GM12891 (cell line): ENCODE results near the gene SKA2.

Experiments
- DNase-seq: peaks from one replicate; pipeline ENCODE4 v3.0.0; 2011; ENCODE audit warnings: low spot score; ENCODE audit not compliant: insufficient read length
- FAIRE-seq: peaks from 2 replicates; lab custom pipeline; 2011; peaks lifted over from hg19 to GRCh38; lab: Jason Lieb, UNC
- PAX5 ChIP-seq: IDR thresholded peaks from 2 replicates; pipeline ENCODE4 v1.6.1; 2011; ENCODE audit warnings: low read length, moderate library complexity, mild to moderate bottlenecking; ENCODE audit not compliant: insufficient read depth, severe bottlenecking
- POLR2A ChIP-seq: IDR thresholded peaks from 2 replicates; pipeline ENCODE4 v1.6.1; 2011; ENCODE audit warnings: low read depth, low read length, control low read depth
- POLR2AphosphoS5 ChIP-seq: IDR thresholded peaks from 2 replicates; pipeline ENCODE4 v1.6.1; 2011; ENCODE audit warnings: low read depth, low read length, control low read depth
- POU2F2 ChIP-seq: IDR thresholded peaks from 2 replicates; pipeline ENCODE4 v1.6.1; 2011; ENCODE audit warnings: low read depth, mild to moderate bottlenecking, control low read depth, low read length, moderate library complexity
- SPI1 ChIP-seq: IDR thresholded peaks from 2 replicates; pipeline ENCODE4 v1.6.1; 2011; ENCODE audit warnings: low read depth, low read length, control low read depth
- TAF1 ChIP-seq: IDR thresholded peaks from 2 replicates; pipeline ENCODE4 v1.6.1; 2011; ENCODE audit warnings: low read depth, low read length, control low read depth

SKA2 gene

GRCh38 chr17:59131131-59131530 lies 23.9 kb downstream of the SKA2 start:
- TF ChIP-seq TAF1, result no peak
- TF ChIP-seq SPI1, result no peak
- TF ChIP-seq POLR2AphosphoS5, result no peak
- TF ChIP-seq POLR2A, result no peak
- TF ChIP-seq PAX5, result no peak
- no peak for TF ChIP-seq POU2F2
- FAIRE-seq (no peak), DNase-seq (no peak)

- TF ChIP-seq TAF1 (no peak), SPI1 (no peak), POLR2A (no peak), POLR2AphosphoS5 (no peak), POU2F2 (no peak), PAX5 (no peak)
- DNase-seq (no peak), FAIRE-seq (no peak)
Observed at GRCh38 chr17:59129814-59130213, 25.2 kb downstream of the SKA2 start.

GRCh38 chr17:59126809-59127417 lies 28.1 kb downstream of the SKA2 start:
- DNase-seq (no peak), FAIRE-seq (no peak)
- TF ChIP-seq SPI1 (no peak), TAF1 (no peak), PAX5 (no peak)

DNA sequence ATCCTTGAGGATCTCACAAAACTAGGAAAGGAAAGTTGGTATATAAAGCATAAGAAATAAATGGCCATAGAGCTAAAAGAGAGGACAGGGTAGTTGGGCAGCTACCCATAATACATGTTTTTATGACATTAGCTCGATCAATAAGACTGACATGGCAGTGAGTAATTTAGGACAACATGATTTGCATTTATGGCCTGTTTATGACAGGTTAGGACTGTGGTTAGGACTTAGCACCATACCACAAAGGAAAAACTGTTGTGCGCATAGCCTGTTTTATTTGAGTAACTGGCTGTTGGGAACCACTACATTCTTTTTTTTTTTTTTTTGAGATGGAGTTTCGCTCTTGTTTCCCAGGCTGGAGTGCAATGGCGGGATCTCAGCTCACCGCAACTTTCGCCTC lies 30.3 kb downstream of the SKA2 start:
- no peak for FAIRE-seq
- no peak for DNase-seq
- TF ChIP-seq TAF1 (no peak), POU2F2 (no peak), POLR2A (no peak), POLR2AphosphoS5 (no peak), SPI1 (no peak), PAX5 (no peak)

DNA sequence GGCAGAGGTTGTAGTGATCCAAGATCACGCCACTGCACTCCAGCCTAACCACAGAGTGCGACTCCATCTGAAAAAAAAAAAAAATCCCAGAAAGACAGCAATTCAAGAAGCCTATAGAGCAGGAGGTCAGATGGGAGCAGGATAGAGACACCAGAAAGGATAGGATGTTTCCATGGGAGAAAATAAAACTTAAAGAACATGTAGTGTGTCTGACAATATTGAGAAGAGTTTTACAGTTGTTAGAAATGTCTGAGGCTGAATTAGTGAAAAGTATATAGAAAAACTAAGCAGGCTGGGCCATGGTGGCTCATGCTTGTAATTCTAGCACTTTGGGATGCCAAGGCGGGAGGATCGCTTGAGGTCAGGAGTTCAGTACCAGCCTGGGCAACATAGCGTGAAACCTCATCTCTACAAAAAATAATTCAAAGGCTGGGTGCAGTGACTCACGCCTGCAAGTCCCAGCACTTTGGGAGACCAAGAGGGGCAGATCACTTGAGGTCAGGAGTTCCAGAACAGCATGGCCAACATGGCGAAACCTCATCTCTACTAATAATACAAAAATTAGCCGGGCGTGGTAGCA lies 33.0 kb downstream of the SKA2 start:
- no peak for FAIRE-seq
- DNase-seq, result no peak
- TF ChIP-seq POU2F2, result no peak
- no peak for TF ChIP-seq POLR2A
- no peak for TF ChIP-seq POLR2AphosphoS5
- no peak for TF ChIP-seq PAX5
- TF ChIP-seq TAF1, result no peak

DNA sequence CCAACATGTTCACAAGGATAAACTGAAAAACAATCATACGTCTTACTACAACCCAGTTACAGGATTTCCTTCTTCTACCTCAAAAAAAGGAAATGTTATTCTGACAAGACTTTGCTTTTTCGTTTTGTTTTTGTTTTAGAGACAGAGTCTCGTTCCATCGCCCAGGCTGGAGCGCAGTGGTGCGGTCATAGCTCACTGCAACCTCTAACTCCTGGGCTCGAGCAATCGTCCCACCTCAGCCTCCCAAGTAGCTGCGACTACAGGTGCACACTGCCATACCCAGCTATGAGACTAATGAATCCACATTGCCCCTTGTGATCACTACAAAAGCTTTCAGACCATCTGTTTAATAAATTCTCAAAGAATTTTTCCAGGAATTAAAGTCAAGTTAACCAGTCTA lies 39.5 kb downstream of the SKA2 start:
- DNase-seq (no peak), FAIRE-seq (no peak)
- TF ChIP-seq PAX5, result no peak
- TF ChIP-seq SPI1, result no peak
- no peak for TF ChIP-seq POU2F2
- TF ChIP-seq TAF1, result no peak
- TF ChIP-seq POLR2A, result no peak
- no peak for TF ChIP-seq POLR2AphosphoS5

DNA sequence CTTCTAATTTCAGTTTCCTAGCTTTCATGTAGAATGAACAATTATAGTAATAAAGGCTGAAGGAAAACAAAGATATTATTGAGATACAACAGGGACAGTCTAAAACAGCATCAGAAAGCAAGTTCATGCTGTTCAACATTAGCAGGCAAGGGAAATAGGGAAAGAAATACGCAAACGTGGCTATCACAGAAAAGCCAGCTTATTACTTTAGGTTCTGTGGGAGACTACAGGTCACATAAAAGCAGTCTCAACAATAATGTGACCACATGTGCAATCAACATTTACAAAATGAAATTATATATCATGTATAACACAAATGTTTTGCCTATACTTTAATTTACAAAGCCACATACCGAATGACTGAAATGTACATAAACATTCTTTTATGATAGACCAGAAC lies 43.4 kb downstream of the SKA2 start:
- no peak for FAIRE-seq
- TF ChIP-seq POLR2A (no peak), PAX5 (no peak)
- DNase-seq, result no peak

DNA sequence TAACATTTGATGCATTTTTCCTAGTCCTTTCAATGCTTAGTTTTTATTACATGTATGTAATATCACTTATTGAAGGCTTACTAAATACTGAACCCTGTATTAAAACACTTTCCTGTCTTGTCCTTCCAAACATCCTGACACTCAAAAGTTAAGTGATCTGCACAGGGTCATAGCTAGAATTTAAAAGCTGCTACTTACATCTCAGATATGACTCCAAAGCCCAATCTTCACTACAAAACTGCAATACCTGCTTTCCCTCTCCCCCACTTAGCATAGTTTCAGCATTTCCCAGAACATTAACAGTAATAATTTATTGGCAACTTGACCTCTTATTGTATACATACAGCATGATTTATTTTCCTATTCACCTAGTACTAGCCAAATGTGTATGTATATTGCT lies 44.0 kb downstream of the SKA2 start:
- DNase-seq, result no peak
- FAIRE-seq, result no peak
- no peak for TF ChIP-seq PAX5
- TF ChIP-seq POLR2A, result no peak
- no peak for TF ChIP-seq POU2F2
- TF ChIP-seq POLR2AphosphoS5, result no peak
- no peak for TF ChIP-seq TAF1
- TF ChIP-seq SPI1, result no peak

DNA sequence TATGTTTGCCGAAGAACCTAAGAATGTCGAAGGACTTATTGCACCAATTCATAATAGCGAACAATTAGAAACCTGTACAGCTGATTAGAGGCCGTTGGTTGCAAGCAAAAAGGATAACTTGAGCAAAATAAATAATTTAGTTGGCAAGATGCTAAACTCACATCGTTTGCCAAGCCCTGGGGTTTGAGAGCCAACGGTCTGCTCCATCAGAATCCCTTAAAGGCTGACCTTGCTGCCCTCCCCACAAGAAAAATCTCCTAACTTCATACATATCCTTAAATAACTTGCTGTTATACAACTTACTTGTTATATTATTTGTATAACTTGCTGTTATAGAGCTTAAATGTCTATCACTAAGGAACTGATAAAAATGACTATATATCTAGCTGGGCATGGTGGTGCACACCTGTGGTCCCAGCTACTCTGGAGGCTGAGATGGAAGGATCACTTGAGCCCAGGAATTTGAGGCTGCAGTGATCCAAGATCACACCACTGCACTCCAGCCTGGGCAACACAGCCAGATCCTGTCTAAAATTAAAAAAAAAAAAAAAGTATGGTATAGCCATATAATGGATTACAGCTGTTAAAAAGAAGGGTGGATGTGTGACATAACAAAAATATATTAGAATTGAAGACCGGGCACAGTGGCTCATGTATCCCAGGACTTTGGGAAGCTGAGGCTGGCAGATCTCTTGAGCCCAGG lies 46.4 kb downstream of the SKA2 start:
- DNase-seq (no peak), FAIRE-seq (no peak)
- TF ChIP-seq POU2F2, result no peak
- no peak for TF ChIP-seq POLR2AphosphoS5
- TF ChIP-seq SPI1, result no peak
- no peak for TF ChIP-seq TAF1
- no peak for TF ChIP-seq POLR2A
- TF ChIP-seq PAX5, result no peak

DNA sequence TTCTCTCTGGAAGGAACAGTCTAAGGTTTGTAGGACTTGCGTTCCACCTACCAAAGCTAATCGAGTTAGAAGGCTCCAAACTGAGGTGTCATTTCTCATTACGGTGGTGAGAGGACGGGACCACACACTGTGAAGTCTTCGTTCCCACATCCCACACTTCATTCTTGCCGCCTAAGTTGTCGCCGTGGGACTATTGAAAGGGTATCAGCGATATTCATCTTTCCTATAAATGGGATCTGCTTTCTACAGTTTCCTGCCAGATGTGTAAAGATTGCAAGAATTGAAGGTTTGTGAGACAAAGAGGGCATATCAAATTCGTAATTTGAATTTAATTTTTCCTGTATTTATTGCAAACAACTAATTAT lies 47.7 kb downstream of the SKA2 start:
- DNase-seq, result no peak
- TF ChIP-seq POLR2AphosphoS5 (no peak), POLR2A (peak; percentile 12; the same call in 1 of the 2 replicates)
- FAIRE-seq, result no peak

DNA sequence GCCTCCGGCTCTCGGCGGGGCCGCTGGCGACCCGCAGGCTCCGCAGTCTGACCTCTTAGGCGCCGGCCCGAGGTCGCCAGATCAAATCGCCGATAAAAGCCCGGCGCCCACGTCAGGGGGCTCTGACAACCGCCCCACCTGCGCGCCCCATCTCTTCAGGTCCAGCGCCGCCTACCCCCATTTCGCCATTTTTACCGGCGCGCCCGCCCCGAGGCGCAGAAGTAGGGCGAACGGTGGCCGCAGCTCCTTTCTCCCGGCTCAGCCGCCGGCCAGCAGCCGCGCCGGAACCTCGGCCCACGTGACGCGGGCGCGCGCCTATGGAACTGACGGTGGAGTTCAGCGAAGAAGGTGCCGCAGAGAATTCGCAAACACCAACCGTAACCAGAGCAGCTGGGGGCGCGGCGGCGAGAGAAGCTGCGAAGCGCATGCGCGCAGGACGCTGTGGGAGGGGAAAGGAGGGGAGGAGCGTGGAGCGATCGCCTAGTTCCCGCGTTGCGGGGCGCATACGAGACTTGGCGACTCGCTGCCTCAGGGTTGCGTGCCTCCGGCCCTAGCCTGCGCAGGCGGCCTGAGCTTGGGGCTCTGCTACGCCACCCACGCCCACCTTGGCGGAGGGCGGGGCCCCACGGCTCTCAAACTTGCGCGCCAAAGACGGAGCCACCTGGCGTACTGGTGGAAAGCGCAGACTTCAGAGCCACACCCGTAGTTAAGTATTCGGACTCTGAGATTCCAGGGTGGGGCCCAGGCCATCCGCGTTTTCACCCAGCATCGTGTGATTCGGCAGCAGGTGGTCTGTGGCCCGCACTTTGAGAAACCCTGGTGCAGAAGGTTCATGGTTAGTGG lies 48.3 kb downstream of the SKA2 start, which contains the start of gene TRIM37:
TRIM37 (minus strand) TSS at position 418 of the 843 bp plus-strand sequence. CDS start 419 bp downstream, outside the sequence.
- FAIRE-seq (peak; percentile 100), DNase-seq (peak; percentile 93)
- TF ChIP-seq POLR2A (peak; percentile 66; the same call in 1 of the 2 replicates), POU2F2 (peak; percentile 55; the same call in 1 of the 2 replicates), SPI1 (no peak), POLR2AphosphoS5 (peak; percentile 53), PAX5 (peak; percentile 1), TAF1 (peak; percentile 55; the same call in 1 of the 2 replicates)
